ENCODE measurements around the gene PRDX5.

PRDX5 gene

DNA sequence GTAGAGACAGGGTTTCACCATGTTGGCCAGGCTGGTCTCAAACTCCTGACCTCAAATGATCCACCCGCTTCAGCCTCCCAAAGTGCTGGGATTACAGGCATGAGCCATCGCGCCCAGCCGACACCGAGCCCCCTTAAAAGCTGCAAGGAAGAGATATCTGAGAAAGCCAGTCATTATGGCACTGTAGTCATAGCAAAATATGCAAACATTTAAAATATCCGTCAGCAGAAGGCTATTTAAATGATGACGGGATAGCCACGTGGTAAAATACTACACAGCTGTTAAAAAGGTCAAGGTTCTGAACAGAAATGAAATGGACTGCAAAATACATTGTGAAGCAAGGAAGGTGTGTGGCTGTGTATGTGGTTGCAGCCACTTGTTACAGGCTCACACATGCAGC, 15.6 kb downstream of the PRDX5 start:
- Histone ChIP-seq H3K36me3 (ENCODE audit: control insufficient read depth in 4 of 4, insufficient read depth in 4 of 4, low read length in 3 of 4) (no peaks in the 10 kb centered on the region), H3K4me1 (ENCODE audit: control extremely low read depth in 1 of 4, control insufficient read depth in 4 of 4, insufficient read depth in 4 of 4, low read length in 3 of 4) (peaks cover 0 to 41% (median 20%) of the 10 kb centered on the region in 4 experiments), H3K27ac (ENCODE audit: insufficient read depth in 1 of 2, low read depth in 1 of 2, low read length in 2 of 2, poor library complexity in 1 of 2, severe bottlenecking in 2 of 2) (no peak overlapping the region), H3K9me3 (ENCODE audit: control extremely low read depth in 1 of 5, control insufficient read depth in 4 of 5, insufficient read depth in 2 of 5, low read depth in 1 of 5, low read length in 4 of 5) (no peaks in the 10 kb centered on the region), H3K27me3 (replicated peaks in 2 of 5; ENCODE audit: control insufficient read depth in 4 of 5, insufficient read depth in 5 of 5, low read length in 4 of 5) (no peaks in the 10 kb centered on the region), H3K4me3 (ENCODE audit: control insufficient read depth in 1 of 7, extremely low read depth in 1 of 7, insufficient read depth in 4 of 7, low read depth in 2 of 7, low read length in 6 of 7) (no peak overlapping the region)
- WGBS (ENCODE audit: insufficient coverage) = 100% methylated on average over 4 of the region's 8 CpGs
- ChIA-PET CTCF (interaction anchor here (1.2 to 11.1 kb wide), 6 partner anchors 8 to 128 kb away, joined by 3 to 136 read pairs (median 27); partner anchors contain the start of genes CCDC88B, PRDX5 and TRMT112), POLR2A (no interaction called here)
- DNase-seq = peak in 1 of 3 donors; percentile 47

DNA sequence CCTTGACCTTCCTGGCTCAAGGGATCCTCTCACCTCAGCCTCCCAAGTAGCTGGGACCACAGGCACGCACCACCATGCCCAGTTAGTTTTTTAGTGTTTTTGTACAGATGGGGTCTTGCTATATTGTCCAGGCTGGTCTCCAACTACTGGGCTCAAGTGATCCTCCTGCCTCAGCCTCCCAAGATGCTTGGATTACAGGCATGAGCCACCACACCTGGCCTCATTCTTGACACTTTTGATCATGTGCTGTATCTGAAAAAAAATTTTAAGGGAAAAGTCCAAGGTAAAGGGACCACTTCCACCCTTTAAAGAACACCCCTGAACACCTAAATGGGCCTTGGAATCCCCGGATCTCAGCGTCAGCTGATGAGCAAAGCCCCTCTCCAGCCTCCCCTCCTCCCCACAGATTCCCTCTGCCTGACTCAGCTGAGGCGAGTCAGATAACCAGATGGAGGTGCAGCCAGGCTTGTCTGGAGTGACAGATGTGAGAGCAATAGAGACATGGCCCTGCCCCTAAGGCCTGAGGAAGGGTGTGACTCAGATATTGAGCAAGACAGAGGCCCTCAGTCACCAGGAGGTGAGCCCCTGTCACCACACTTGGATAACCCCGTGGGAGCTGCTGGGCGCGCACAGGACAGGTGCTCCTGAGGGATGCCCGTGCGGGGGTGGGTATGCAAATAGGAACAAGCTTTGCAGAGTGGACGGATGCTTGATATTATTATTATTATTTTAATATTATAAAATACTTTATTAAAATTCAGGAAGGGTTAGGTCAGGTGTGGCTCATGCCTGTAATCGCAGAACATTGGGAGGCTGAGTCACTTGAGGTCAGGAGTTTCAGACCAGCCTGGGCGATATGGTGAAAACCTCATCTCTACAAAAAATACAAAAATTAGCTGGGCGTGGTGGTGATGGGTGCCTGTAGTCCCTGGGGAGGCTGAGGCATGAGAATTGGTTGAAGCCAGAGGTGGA, 17.1 kb downstream of the PRDX5 start:
- Histone ChIP-seq H3K27me3 (replicated peaks in 2 of 5; ENCODE audit: control insufficient read depth in 4 of 5, insufficient read depth in 5 of 5, low read length in 4 of 5) (no peaks in the 10 kb centered on the region), H3K27ac (ENCODE audit: insufficient read depth in 1 of 2, low read depth in 1 of 2, low read length in 2 of 2, poor library complexity in 1 of 2, severe bottlenecking in 2 of 2) (no peak overlapping the region), H3K4me1 (ENCODE audit: control extremely low read depth in 1 of 4, control insufficient read depth in 4 of 4, insufficient read depth in 4 of 4, low read length in 3 of 4) (peaks cover 5 to 55% (median 28%) of the 10 kb centered on the region in 4 experiments), H3K9me3 (ENCODE audit: control extremely low read depth in 1 of 5, control insufficient read depth in 4 of 5, insufficient read depth in 2 of 5, low read depth in 1 of 5, low read length in 4 of 5) (no peaks in the 10 kb centered on the region), H3K4me3 (ENCODE audit: control insufficient read depth in 1 of 7, extremely low read depth in 1 of 7, insufficient read depth in 4 of 7, low read depth in 2 of 7, low read length in 6 of 7) (no peak overlapping the region), H3K36me3 (ENCODE audit: control insufficient read depth in 4 of 4, insufficient read depth in 4 of 4, low read length in 3 of 4) (no peaks in the 10 kb centered on the region)
- WGBS (ENCODE audit: insufficient coverage) = 83% methylated on average over 3 of the region's 13 CpGs
- ChIA-PET POLR2A (interaction anchor here (1.3 kb wide), 1 partner anchor 18 kb away, joined by 5 read pairs; the partner anchor contains the start of genes PRDX5 and TRMT112), CTCF (interaction anchor here (0.7 to 11.1 kb wide), 9 partner anchors 9 to 131 kb away, joined by 3 to 136 read pairs (median 4); partner anchors contain the start of genes PRDX5 and TRMT112)
- DNase-seq = peak; percentile 82 to 95 (median 94)

DNA sequence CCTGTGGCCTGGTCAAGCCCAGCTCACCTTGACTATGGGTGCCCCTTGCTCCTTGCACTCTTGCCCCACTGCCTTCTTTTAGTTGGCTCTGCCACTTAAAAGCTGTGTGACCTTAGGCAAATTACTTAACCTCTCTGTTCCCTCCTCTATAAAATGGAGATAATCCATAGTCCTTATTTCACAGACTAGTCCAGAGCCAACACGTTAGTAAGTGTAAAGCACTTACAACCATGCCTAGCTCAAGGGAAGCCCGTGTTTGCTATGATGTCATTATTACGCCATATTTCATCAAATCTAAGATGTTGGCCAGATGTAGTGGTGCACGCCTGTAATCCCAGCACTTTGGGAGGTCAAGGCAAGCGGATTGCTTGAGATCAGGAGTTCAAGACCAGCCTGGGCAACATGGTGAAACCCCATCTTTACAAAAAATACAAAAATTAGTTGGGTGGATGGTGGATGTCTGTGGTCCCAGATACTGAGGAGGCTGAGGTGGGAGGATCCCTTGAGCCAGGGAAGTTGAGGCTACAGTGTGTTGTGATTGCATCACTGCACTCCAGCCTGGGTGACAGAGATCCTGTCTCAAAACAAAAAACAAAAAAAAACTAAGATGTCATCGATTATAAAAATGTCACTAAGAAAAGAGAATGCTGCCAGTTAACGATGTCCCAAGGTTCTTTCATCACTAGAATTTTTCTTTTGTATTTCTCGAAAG, 19.8 kb downstream of the PRDX5 start:
- ChIA-PET CTCF (interaction anchor here (0.6 to 11.1 kb wide), 7 partner anchors 9 to 228 kb away, joined by 3 to 136 read pairs (median 3); partner anchors contain the start of genes PRDX5 and TRMT112), POLR2A (no interaction called here)
- Histone ChIP-seq H3K27ac (ENCODE audit: insufficient read depth in 1 of 2, low read depth in 1 of 2, low read length in 2 of 2, poor library complexity in 1 of 2, severe bottlenecking in 2 of 2) (no peak overlapping the region), H3K36me3 (ENCODE audit: control insufficient read depth in 4 of 4, insufficient read depth in 4 of 4, low read length in 3 of 4) (no peaks in the 10 kb centered on the region), H3K27me3 (replicated peaks in 2 of 5; ENCODE audit: control insufficient read depth in 4 of 5, insufficient read depth in 5 of 5, low read length in 4 of 5) (no peaks in the 10 kb centered on the region), H3K9me3 (ENCODE audit: control extremely low read depth in 1 of 5, control insufficient read depth in 4 of 5, insufficient read depth in 2 of 5, low read depth in 1 of 5, low read length in 4 of 5) (no peaks in the 10 kb centered on the region), H3K4me3 (ENCODE audit: control insufficient read depth in 1 of 7, extremely low read depth in 1 of 7, insufficient read depth in 4 of 7, low read depth in 2 of 7, low read length in 6 of 7) (no peak overlapping the region), H3K4me1 (ENCODE audit: control extremely low read depth in 1 of 4, control insufficient read depth in 4 of 4, insufficient read depth in 4 of 4, low read length in 3 of 4) (peaks cover 5 to 60% (median 38%) of the 10 kb centered on the region in 4 experiments)
- no peak for DNase-seq
- 98% methylated on average over 4 of the region's 8 CpGs for WGBS (ENCODE audit: insufficient coverage)

DNA sequence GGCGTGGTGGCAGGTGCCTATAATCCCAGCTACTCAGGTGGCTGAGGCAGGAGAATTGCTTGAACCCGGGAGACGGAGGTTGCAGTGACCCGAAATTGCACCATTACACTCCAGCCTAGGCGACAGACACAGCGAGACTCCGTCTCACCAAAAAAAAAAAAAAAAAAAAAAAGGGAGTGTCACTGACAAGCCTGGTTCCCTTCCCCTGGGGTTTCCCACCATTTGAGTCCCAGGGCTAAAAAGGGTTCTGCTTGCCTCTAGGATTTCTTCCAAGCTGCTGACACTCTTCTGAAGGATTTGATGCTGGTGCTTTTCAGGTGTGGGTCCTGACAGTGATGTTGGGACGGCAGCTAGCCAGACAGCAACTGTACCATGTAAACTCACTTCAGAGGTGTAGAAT, 20.8 kb downstream of the PRDX5 start:
- WGBS (ENCODE audit: insufficient coverage) = 98% methylated on average over 7 of the region's 8 CpGs
- no peaks in the 10 kb centered on the region for H3K9me3 ChIP-seq (ENCODE audit: control extremely low read depth in 1 of 5, control insufficient read depth in 4 of 5, insufficient read depth in 2 of 5, low read depth in 1 of 5, low read length in 4 of 5)
- POLR2A ChIA-PET = no interaction called here
- no peaks in the 10 kb centered on the region for H3K27me3 ChIP-seq (replicated peaks in 2 of 5; ENCODE audit: control insufficient read depth in 4 of 5, insufficient read depth in 5 of 5, low read length in 4 of 5)
- peaks cover 5 to 64% (median 40%) of the 10 kb centered on the region in 4 experiments for H3K4me1 ChIP-seq (ENCODE audit: control extremely low read depth in 1 of 4, control insufficient read depth in 4 of 4, insufficient read depth in 4 of 4, low read length in 3 of 4)
- peaks cover 0 to 3% (median under 1%) of the 10 kb centered on the region in 4 experiments for H3K36me3 ChIP-seq (ENCODE audit: control insufficient read depth in 4 of 4, insufficient read depth in 4 of 4, low read length in 3 of 4)
- H3K4me3 ChIP-seq (ENCODE audit: control insufficient read depth in 1 of 7, extremely low read depth in 1 of 7, insufficient read depth in 4 of 7, low read depth in 2 of 7, low read length in 6 of 7) = no peak overlapping the region
- DNase-seq = no peak
- H3K27ac ChIP-seq (ENCODE audit: insufficient read depth in 1 of 2, low read depth in 1 of 2, low read length in 2 of 2, poor library complexity in 1 of 2, severe bottlenecking in 2 of 2) = no peak overlapping the region
- CTCF ChIA-PET = interaction anchor here (0.6 to 11.1 kb wide), 7 partner anchors 14 to 227 kb away, joined by 3 to 136 read pairs (median 3); partner anchors contain the start of genes PRDX5 and TRMT112

DNA sequence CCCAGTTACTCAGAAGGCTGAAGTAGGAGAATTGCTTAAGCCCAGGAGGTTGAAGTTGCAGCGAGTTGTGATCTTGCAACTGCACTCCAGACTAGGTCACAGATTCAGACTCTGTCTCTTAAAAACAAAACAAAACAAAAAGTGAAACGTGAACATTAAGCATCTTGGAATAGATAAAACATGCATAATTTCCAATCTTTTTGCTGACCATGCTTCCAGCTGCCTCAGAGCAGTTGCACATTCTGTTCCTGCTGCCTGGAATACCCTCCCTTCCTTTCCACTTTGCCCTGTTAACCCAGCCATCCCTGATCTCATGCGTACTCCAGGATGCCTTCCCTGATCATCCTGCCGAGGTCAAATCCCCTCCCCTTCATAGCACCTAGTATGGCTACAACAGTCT, 21.4 kb downstream of the PRDX5 start:
- no peak for DNase-seq
- ChIA-PET CTCF (interaction anchor here (0.7 to 11.1 kb wide), 4 partner anchors 7 to 21 kb away, joined by 3 to 154 read pairs (median 84); partner anchors contain the start of genes PRDX5 and RPS6KA4), POLR2A (interaction anchor here (1.0 to 2.0 kb wide), 2 partner anchors 8 to 22 kb away, joined by 5 to 10 read pairs; partner anchors contain the start of genes PRDX5 and TRMT112)
- H3K4me1 ChIP-seq (ENCODE audit: control extremely low read depth in 1 of 4, control insufficient read depth in 4 of 4, insufficient read depth in 4 of 4, low read length in 3 of 4) = peaks cover 5 to 64% (median 40%) of the 10 kb centered on the region in 4 experiments
- no peak overlapping the region for H3K27ac ChIP-seq (ENCODE audit: insufficient read depth in 1 of 2, low read depth in 1 of 2, low read length in 2 of 2, poor library complexity in 1 of 2, severe bottlenecking in 2 of 2)
- whole genome bisulfite sequencing (ENCODE audit: insufficient coverage) = 90% methylated on average over 2 of the region's 4 CpGs
- no peak overlapping the region for H3K4me3 ChIP-seq (ENCODE audit: control insufficient read depth in 1 of 7, extremely low read depth in 1 of 7, insufficient read depth in 4 of 7, low read depth in 2 of 7, low read length in 6 of 7)
- H3K36me3 ChIP-seq (ENCODE audit: control insufficient read depth in 4 of 4, insufficient read depth in 4 of 4, low read length in 3 of 4) = peaks cover 0 to 4% (median 1%) of the 10 kb centered on the region in 4 experiments
- H3K9me3 ChIP-seq (ENCODE audit: control extremely low read depth in 1 of 5, control insufficient read depth in 4 of 5, insufficient read depth in 2 of 5, low read depth in 1 of 5, low read length in 4 of 5) = no peaks in the 10 kb centered on the region
- H3K27me3 ChIP-seq (replicated peaks in 2 of 5; ENCODE audit: control insufficient read depth in 4 of 5, insufficient read depth in 5 of 5, low read length in 4 of 5) = no peaks in the 10 kb centered on the region

DNA sequence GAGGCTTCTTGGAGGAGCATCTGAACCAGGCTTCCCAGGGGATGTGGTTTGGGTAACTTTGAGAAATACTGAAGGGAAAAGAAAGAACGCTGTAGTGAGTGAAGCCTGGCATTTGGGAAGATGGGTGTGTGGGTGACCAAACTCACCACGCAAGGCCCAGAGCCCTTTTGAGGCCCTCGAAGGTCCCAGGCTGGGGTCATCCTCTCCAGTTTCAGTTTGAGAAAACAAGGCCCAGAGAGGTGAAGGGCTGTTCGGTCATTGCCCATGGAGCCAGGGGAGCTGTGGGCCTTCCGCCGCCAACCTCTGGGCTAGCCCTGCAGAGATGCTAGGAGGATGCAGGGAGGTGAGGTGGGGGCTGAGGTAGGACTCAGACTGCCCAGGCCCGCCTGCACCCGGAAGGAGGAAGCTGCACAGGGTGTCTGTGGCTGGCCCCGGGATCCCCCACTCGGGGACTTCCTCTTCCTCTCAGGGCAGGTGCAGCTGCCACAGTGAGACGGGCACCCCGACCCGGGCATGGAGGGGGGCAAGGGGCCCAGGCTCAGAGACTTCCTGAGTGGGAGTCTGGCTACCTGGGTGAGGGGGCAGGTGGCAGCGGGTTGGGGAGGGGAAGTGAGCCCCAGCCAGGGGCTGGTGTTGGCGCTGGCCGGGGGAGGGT, 22.0 kb downstream of the PRDX5 start, which contains the start of gene CCDC88B:
Gene CCDC88B, plus strand, starts transcription at position 451 of the 655 bp plus-strand sequence. Its CDS starts 63 bp downstream, at position 514.
- peak within 1 kb of the TSS in 1 of 2 experiments; percentile 79 for H3K27ac ChIP-seq (ENCODE audit: insufficient read depth in 1 of 2, low read depth in 1 of 2, low read length in 2 of 2, poor library complexity in 1 of 2, severe bottlenecking in 2 of 2)
- H3K4me3 ChIP-seq (ENCODE audit: control insufficient read depth in 1 of 7, extremely low read depth in 1 of 7, insufficient read depth in 4 of 7, low read depth in 2 of 7, low read length in 6 of 7) = peak within 1 kb of the TSS; percentile 32 to 74 (median 57)
- H3K9me3 ChIP-seq (ENCODE audit: control extremely low read depth in 1 of 5, control insufficient read depth in 4 of 5, insufficient read depth in 2 of 5, low read depth in 1 of 5, low read length in 4 of 5) = no peaks in the 10 kb centered on the region
- peak; percentile 74 to 94 (median 91) for DNase-seq
- 13% methylated on average over 7 of the region's 16 CpGs for WGBS (ENCODE audit: insufficient coverage)
- H3K36me3 ChIP-seq (ENCODE audit: control insufficient read depth in 4 of 4, insufficient read depth in 4 of 4, low read length in 3 of 4) = peaks cover 0 to 8% (median 3%) of the 10 kb centered on the region in 4 experiments
- CTCF ChIA-PET = interaction anchor here (4.6 to 10.9 kb wide), 2 partner anchors 8 to 17 kb away, joined by 33 to 154 read pairs; partner anchors contain the start of gene RPS6KA4
- peaks cover 5 to 59% (median 39%) of the 10 kb centered on the region in 4 experiments for H3K4me1 ChIP-seq (ENCODE audit: control extremely low read depth in 1 of 4, control insufficient read depth in 4 of 4, insufficient read depth in 4 of 4, low read length in 3 of 4)
- POLR2A ChIA-PET = interaction anchor here (0.6 to 2.0 kb wide), 4 partner anchors 8 to 36 kb away, joined by 4 to 10 read pairs (median 5); partner anchors contain the start of genes PRDX5 and TRMT112
- H3K27me3 ChIP-seq (replicated peaks in 2 of 5; ENCODE audit: control insufficient read depth in 4 of 5, insufficient read depth in 5 of 5, low read length in 4 of 5) = no peaks in the 10 kb centered on the region
